SJCRH30 (cell line): ENCODE data around the gene CETN2. TPM values are rescaled to one million over a fixed set of nuclear protein-coding genes. Genes with fewer than 3 reads are reported as not detected.
"Not testable (repeated sequence)": the region's sequence is repeated elsewhere in the genome, so short reads cannot be mapped to it uniquely, and the experiment has no call there.

Experiments
- DNase-seq, 2 experiments: peaks; one replicate each; pipeline ENCODE4 v3.0.0-alpha.2; 2015 to 2020
- H3K27ac ChIP-seq: fragments of 250-450 bp; sonication (Bioruptor Pico); 2 replicates; pipeline ENCODE4 v1.5.1; 2020; ENCODE audit warnings: mild to moderate bottlenecking, moderate library complexity
- H3K27me3 ChIP-seq: fragments of 250-450 bp; sonication (Bioruptor Pico); 2 replicates; pipeline ENCODE4 v1.5.1; 2020; ENCODE audit warnings: mild to moderate bottlenecking, moderate library complexity
- H3K36me3 ChIP-seq: fragments of 250-450 bp; sonication (Bioruptor Pico); 2 replicates; pipeline ENCODE4 v1.5.1; 2020; ENCODE audit warnings: mild to moderate bottlenecking, moderate library complexity
- H3K4me1 ChIP-seq: fragments of 250-450 bp; sonication (Bioruptor Pico); 2 replicates; pipeline ENCODE4 v1.5.1; 2020; ENCODE audit warnings: mild to moderate bottlenecking, moderate library complexity
- H3K4me3 ChIP-seq: fragments of 250-450 bp; sonication (Bioruptor Pico); 2 replicates; pipeline ENCODE4 v1.5.1; 2020; ENCODE audit warnings: mild to moderate bottlenecking, moderate library complexity
- H3K9me3 ChIP-seq: fragments of 250-450 bp; sonication (Bioruptor Pico); replicated peaks from 2 replicates; pipeline ENCODE4 v1.5.1; 2020; ENCODE audit warnings: mild to moderate bottlenecking, moderate library complexity
- total RNA-seq: library from RNA; depleted of rRNA; stranded (reverse); fragments of >200 nt; shearing (Covaris generic); gene quantifications from 2 replicates; pipeline ENCODE4 v1.2.3, GENCODE V29; 2014

Gene CETN2
- total RNA-seq, 1 experiment from 2014 or later: 29.4 TPM

GRCh38 chrX:152845618-152846240, 15.2 kb upstream of the CETN2 start:
- Histone ChIP-seq H3K9me3 (no peaks in the 10 kb centered on the region), H3K27me3 (no peaks in the 10 kb centered on the region), H3K4me3 (no peak overlapping the region), H3K36me3 (no peaks in the 10 kb centered on the region), H3K4me1 (no peaks in the 10 kb centered on the region), H3K27ac (no peak overlapping the region)
- DNase-seq: peak in 1 of 2 experiments; percentile 4

- H3K36me3 ChIP-seq: no peaks in the 10 kb centered on the region
- H3K9me3 ChIP-seq: no peaks in the 10 kb centered on the region
- H3K27ac ChIP-seq: no peak overlapping the region
- no peaks in the 10 kb centered on the region for H3K27me3 ChIP-seq
- H3K4me1 ChIP-seq: no peaks in the 10 kb centered on the region
- no peak overlapping the region for H3K4me3 ChIP-seq
- DNase-seq: no peak
Measured at GRCh38 chrX:152844256-152844655, 13.7 kb upstream of the CETN2 start.

GRCh38 chrX:152843852-152844251, 13.3 kb upstream of the CETN2 start:
- no peaks in the 10 kb centered on the region for H3K9me3 ChIP-seq
- no peaks in the 10 kb centered on the region for H3K27me3 ChIP-seq
- no peak overlapping the region for H3K4me3 ChIP-seq
- no peak for DNase-seq
- H3K36me3 ChIP-seq: no peaks in the 10 kb centered on the region
- no peak overlapping the region for H3K27ac ChIP-seq
- H3K4me1 ChIP-seq: no peaks in the 10 kb centered on the region

GRCh38 chrX:152842772-152843338, 12.3 kb upstream of the CETN2 start:
- Histone ChIP-seq H3K36me3 (no peaks in the 10 kb centered on the region), H3K4me3 (no peak overlapping the region), H3K9me3 (no peaks in the 10 kb centered on the region), H3K27ac (no peak overlapping the region), H3K4me1 (no peaks in the 10 kb centered on the region), H3K27me3 (no peaks in the 10 kb centered on the region)
- DNase-seq: no peak

- H3K27ac ChIP-seq, DNase-seq, H3K4me3 ChIP-seq, H3K27me3 ChIP-seq, H3K36me3 ChIP-seq, H3K4me1 ChIP-seq, H3K9me3 ChIP-seq: not testable (repeated sequence)
Measured at GRCh38 chrX:152835470-152835869, 4.9 kb upstream of the CETN2 start.

GRCh38 chrX:152833378-152833777, 2.8 kb upstream of the CETN2 start:
- Histone ChIP-seq H3K4me1 (no peaks in the 10 kb centered on the region), H3K27ac (no peak overlapping the region), H3K9me3 (no peaks in the 10 kb centered on the region), H3K4me3 (no peak overlapping the region), H3K36me3 (no peaks in the 10 kb centered on the region), H3K27me3 (no peaks in the 10 kb centered on the region)
- no peak for DNase-seq

GRCh38 chrX:152832520-152832919, 2.0 kb upstream of the CETN2 start:
- Histone ChIP-seq H3K27ac (no peak overlapping the region), H3K4me1 (no peaks in the 10 kb centered on the region), H3K36me3 (no peaks in the 10 kb centered on the region), H3K27me3 (no peaks in the 10 kb centered on the region), H3K9me3 (no peaks in the 10 kb centered on the region), H3K4me3 (no peak overlapping the region)
- DNase-seq: no peak

GRCh38 chrX:152831391-152831790, 834 bp upstream of the CETN2 start:
- DNase-seq: no peak
- Histone ChIP-seq H3K27me3 (no peaks in the 10 kb centered on the region), H3K27ac (peak overlapping the region; percentile 35), H3K36me3 (no peaks in the 10 kb centered on the region), H3K4me1 (no peaks in the 10 kb centered on the region), H3K9me3 (no peaks in the 10 kb centered on the region), H3K4me3 (peak overlapping the region; percentile 65)

GRCh38 chrX:152824841-152825374, 5.6 kb downstream of the CETN2 start:
- DNase-seq: no peak
- Histone ChIP-seq H3K27me3 (no peaks in the 10 kb centered on the region), H3K4me1 (no peaks in the 10 kb centered on the region), H3K36me3 (no peaks in the 10 kb centered on the region), H3K4me3 (no peak overlapping the region), H3K27ac (no peak overlapping the region), H3K9me3 (no peaks in the 10 kb centered on the region)

- Histone ChIP-seq H3K27me3 (no peaks in the 10 kb centered on the region), H3K36me3 (no peaks in the 10 kb centered on the region), H3K4me3 (no peak overlapping the region), H3K9me3 (no peaks in the 10 kb centered on the region), H3K27ac (no peak overlapping the region), H3K4me1 (no peaks in the 10 kb centered on the region)
- DNase-seq: no peak
Measured at GRCh38 chrX:152823657-152824056, 6.9 kb downstream of the CETN2 start.

GRCh38 chrX:152822383-152823086, 8.0 kb downstream of the CETN2 start:
- H3K4me1 ChIP-seq: no peaks in the 10 kb centered on the region
- no peaks in the 10 kb centered on the region for H3K36me3 ChIP-seq
- no peak overlapping the region for H3K27ac ChIP-seq
- no peaks in the 10 kb centered on the region for H3K9me3 ChIP-seq
- no peak for DNase-seq
- no peak overlapping the region for H3K4me3 ChIP-seq
- no peaks in the 10 kb centered on the region for H3K27me3 ChIP-seq

GRCh38 chrX:152821145-152821765, 9.3 kb downstream of the CETN2 start:
- Histone ChIP-seq H3K4me3 (no peak overlapping the region), H3K27me3 (no peaks in the 10 kb centered on the region), H3K4me1 (no peaks in the 10 kb centered on the region), H3K27ac (no peak overlapping the region), H3K9me3 (no peaks in the 10 kb centered on the region), H3K36me3 (no peaks in the 10 kb centered on the region)
- peak; percentile 33 to 54 for DNase-seq

- H3K9me3 ChIP-seq: no peaks in the 10 kb centered on the region
- H3K4me1 ChIP-seq: no peaks in the 10 kb centered on the region
- no peaks in the 10 kb centered on the region for H3K27me3 ChIP-seq
- no peaks in the 10 kb centered on the region for H3K36me3 ChIP-seq
- no peak overlapping the region for H3K27ac ChIP-seq
- DNase-seq: no peak
- no peak overlapping the region for H3K4me3 ChIP-seq
Measured at GRCh38 chrX:152819732-152820131, 10.8 kb downstream of the CETN2 start.

- Histone ChIP-seq H3K4me1 (no peaks in the 10 kb centered on the region), H3K9me3 (no peaks in the 10 kb centered on the region), H3K27ac (no peak overlapping the region), H3K36me3 (no peaks in the 10 kb centered on the region), H3K27me3 (no peaks in the 10 kb centered on the region), H3K4me3 (no peak overlapping the region)
- no peak for DNase-seq
Measured at GRCh38 chrX:152819266-152819665, 11.3 kb downstream of the CETN2 start.

- H3K9me3 ChIP-seq: no peaks in the 10 kb centered on the region
- no peak overlapping the region for H3K27ac ChIP-seq
- H3K4me1 ChIP-seq: no peaks in the 10 kb centered on the region
- H3K36me3 ChIP-seq: no peaks in the 10 kb centered on the region
- H3K4me3 ChIP-seq: no peak overlapping the region
- H3K27me3 ChIP-seq: no peaks in the 10 kb centered on the region
- DNase-seq: no peak
Measured at GRCh38 chrX:152818356-152818755, 12.2 kb downstream of the CETN2 start.
